NCI-H1048 (cell line): ENCODE data around the gene IFNGR1.
"Not testable (repeated sequence)": the region's sequence is repeated elsewhere in the genome, so short reads cannot be mapped to it uniquely, and the experiment has no call there.

ENCODE experiments used
- DNase-seq: peaks from one replicate; lab custom pipeline; 2025; lab: John Stamatoyannopoulos, UW

The IFNGR1 gene

DNA sequence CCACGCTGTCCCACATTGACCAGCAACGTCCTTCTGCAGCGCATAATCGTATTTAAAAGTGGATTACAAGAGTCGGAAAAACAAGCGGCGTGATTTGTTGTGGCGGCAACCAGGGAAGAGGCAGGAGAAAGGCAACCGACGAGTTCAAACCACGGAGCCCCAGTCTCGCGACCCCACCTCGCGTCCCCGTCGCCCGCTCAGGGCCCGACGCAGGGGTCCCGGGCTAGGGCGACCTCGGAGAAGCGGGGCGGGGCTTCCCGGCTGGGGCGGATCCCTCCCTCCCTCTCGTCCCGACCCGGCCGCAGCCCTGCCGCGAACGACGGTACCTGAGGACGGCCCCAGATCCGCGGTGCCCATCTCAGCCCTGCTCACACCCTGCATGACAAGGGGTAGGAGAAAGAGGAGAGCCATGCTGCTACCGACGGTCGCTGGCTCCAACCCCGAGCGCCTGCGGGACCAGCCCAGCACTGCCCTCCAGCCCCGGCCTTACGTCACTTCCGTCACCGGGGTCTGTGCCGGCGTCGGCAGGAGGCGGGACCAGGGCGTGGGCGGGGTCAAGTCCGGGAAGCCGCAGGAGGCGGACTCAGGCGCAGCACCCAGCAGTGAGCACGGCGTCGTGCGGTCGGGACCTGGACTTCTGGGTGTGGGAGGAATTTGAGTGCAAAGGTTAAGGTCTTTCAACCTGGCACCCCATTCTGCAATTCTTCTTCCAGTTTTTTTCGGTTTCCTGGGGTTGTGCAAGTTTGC lies at the start of gene IFNGR1:
Gene IFNGR1, minus strand, starts transcription at position 469 of the 747 bp plus-strand sequence. Its CDS starts 58 bp downstream, at position 411.
- DNase-seq, result peak; percentile 85

DNA sequence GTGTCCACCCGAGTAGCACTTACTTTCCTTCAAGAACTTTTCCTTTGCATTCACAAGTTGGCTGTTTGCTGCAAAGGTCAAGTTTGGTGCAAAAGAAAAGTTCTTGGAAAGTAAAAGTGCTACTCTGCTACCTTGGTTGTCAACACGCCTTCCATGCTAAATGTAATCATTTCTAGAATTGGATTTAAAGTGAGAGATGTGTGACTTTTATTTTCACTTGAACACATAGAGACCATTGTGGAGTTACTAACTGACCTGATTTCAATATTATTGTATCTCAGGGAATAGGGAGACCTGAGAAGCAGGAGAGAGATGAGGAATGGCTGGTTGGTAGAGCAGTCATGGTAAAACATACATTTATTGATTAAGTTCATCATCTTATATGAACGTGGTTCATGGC lies 49.7 kb upstream of the IFNGR1 start:
- no peak for DNase-seq

DNA sequence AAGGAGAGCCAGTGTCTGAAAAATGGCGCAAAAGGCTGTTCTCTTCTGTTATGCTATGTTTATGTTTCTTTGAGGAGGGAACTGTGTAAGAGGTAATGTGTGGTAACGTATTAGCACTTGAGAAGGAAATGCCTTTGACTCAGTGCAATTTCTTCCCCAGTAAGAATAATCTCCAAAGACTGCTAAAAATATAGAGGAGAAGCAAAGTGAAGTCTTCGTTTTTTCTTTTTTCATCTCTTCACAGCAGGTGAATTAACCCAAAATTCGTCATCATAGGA lies 47.1 kb upstream of the IFNGR1 start:
- no peak for DNase-seq

DNA sequence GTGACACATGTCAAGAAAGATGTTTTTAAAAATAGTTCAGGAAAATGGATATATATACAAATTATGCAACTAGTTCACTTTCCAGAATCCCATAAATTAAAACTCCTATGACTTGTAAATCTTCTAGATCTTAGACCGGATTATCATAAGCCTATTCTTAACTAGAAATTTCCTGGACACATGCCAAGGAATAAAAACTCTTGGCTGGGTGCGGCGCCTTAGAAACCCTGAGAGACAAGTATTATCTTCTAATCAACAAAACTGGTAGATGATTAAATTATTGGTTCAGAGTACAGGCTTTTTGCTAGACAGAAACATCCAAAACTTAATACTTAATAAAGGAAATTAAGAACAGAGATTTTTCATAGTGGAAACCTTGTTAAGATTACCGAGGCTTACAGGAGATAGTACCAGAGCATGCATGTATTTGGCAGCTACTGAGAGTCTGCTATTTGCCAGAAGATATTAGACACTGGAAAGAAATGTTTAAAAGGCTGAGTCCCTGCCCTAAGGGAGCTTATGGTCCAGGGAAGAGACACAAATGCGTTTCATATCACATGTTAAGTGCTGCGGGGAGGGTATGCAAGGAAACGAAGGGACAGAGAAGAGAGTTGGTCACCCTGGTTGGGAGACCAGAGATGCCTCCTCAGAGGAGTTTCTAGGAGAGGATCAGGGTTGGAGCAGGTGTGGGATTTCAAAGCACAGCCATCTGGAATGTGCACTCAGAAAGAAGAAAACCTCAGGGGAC lies 46.5 kb upstream of the IFNGR1 start:
- no peak for DNase-seq

DNA sequence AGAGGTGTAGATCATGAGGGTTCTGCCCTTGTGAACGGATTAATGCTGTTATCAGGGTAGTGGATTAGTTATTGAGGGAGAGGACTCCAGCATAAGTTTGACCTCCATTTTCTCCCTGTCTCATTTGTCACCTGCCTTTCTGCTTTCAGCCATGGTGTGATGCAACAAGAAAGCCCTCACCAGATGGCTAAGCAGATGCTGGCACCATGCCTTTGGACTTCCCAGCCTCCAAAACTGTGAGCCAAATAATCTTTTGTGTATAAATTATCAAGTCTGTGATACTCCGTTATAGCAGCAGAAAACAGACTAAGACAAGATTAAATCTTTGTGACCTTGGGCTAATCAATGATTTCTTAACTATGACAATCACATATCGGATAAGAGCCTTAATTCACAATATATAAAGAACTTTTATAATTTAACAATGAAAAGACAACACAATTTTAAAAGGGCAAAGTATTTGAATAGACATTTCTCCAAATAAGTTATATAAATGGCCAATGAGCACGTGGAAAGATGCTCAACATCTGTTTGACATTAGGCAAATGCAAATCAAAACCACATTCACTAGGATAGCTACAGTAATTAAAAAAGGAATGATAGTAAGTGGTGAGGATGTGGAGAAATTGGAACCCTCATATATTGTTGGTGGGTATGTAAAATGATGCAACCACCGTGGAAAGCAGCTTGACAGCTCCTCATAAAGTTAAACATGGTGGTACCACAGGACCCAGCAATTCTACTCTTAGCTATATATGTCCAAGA lies 45.3 kb upstream of the IFNGR1 start:
- no peak for DNase-seq

DNA sequence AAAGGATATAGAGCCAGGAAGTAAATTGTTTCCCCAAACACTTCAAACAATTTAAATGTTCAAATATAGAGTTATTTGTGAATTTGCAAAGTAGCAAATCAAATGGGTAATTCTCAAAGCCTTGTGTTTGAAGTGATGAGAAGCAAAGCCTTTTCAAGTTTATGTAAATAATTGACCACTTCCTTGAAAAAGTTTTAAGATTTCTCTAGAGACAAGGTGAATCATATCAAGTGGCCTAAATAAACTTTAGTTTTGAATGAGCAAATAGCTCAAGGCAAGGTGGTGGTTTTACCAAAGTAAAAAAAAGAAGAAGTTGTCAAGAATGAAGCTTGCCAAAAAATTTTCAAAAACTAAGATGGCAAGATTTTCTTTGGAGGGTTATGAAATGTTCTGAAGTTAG lies 42.6 kb upstream of the IFNGR1 start:
- no peak for DNase-seq

DNA sequence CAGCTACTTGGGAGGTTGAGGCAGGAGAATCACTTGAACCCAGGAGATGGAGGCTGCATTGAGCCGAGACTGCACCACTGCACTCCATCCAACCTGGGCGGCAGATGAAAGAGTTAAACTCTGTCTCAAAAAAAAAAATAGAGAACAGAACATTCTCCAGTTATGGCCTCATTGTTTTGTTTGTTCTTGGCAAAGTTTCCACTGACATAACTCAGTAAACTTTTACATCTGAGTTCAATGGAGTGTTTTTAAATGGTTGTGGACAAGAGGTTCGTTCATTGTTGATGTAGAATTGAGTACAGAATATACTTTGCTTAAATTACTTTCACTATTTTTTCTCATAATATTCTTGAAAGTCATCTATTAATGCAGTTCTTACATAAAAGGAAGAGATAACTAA lies 42.2 kb upstream of the IFNGR1 start:
- DNase-seq, result no peak

DNA sequence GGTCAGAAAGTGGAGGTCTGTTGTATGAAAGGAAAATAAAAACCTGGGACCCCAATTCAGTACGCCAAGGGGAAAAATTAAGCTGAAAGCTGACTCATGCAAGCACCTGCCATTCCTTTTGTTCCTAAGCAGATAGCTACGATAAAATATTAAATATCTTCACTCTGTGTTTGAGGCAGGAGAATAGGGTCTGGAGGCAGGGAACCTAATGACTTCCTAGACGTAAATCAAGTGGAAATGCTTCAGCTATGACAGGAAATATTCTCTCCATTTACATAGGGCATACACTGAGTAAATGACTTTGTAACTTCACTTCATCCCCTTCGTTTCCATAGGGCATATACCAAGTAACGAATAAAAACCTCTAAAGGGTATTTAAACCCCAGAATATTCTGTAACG lies 41.0 kb upstream of the IFNGR1 start:
- DNase-seq, result no peak

DNA sequence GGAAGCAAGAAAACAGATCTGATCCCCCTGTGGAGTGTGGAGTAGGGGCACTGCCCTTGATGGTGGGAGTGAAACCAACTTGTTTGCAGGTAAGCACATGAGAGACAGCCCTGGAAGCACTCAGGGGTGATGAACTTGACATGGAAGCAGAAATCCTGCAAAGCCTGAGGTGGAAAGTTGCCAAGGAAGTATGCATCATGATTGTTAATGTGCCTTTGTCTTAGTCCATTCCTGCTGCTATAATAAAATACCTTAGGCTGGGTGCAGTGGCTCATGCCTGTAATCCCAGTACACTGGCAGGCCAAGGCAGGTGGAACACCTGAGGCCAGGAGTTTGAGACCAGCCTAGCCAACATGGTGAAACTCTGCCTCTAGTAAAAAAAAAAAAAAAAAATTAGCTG lies 40.2 kb upstream of the IFNGR1 start:
- no peak for DNase-seq

DNA sequence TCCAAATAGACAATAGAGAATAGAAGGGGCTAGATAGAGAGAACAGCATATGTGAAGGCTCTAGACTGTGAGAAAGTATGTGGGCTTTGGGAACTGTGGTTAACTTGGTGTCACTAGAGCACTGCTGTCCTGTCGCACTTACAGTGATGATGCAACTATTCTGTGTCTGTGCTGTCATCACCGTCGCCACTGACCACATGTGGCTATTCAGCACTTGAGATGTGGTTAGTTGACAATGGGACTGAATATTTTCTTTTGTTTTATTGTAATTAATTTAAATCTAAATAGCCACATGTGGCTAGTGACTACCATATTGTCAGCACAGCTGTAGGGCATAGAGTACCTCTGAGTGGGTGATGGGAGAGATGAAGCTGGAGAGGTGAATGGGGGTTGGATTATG lies 39.0 kb upstream of the IFNGR1 start:
- DNase-seq, result no peak

DNA sequence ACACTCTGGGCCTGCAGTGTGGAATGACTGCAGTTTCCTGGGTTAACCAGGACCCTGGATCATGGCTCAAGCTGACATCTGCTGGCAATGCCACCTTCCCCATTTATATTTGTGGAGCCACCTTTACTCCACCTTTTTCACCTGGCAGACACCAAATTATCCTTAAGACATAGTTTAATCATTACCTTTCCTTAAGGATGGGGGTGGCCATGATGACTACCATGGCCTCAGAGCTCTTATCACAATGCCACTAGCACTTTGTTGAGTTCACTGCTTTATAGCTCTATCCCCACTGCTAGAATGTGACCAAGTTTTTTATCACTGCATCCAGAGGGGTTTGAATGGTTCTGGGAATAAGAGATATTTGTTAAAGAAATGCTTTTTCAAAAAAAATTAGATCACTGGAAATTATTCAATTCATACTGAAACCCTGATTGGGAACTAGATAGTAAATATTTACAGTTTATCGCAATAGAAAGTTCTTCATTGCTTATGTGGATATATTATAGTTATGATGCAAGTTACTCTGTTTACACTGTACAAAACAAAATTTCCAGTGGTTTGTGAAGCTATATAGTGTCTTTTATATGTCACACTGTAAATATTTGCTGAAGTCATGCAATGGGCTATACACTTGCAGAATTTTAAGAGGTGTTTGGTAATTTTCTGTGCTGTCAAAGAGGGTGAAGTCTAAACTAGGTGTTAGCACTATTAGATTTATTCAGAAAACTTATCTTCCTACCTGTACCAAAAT lies 37.3 kb upstream of the IFNGR1 start:
- no peak for DNase-seq

DNA sequence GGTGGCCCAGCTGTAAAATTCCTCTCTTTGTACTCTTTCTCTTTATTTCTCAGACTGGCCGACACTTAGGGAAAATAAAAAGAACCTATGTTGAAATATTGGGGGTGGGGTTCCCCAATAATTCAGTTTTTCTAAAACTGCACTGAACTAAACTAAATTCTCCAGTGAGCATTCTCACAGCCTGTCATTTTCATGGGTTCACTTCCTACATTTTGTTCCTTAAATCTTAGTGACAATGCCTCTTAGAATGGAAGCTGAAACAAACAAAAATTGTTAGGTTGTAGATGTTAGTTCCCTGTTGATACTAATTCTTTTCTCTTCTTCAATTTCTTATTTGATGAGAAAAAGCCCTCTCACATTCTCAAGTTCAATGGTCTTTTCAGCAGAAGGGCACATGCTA lies 35.8 kb upstream of the IFNGR1 start:
- DNase-seq, result no peak

DNA sequence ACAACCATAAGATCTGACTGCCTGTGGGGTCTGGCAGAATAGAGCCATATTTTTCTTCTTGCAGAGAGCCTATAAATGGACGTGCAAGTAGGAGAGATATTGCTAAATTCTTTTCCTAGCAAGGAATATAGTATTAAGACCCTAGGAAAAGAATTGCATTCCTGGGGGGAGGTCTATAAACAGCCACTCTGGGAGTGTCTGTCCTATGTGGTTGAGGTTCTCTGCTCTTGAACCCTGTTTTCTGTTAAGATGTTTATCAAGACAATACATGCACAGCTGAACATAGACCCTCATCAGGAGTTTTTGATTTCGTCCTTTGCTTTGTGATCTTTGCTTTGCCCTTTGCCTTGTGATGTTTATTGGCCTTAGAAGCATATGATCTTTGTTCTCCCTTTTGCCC lies 35.2 kb upstream of the IFNGR1 start:
- not testable (repeated sequence) for DNase-seq

DNA sequence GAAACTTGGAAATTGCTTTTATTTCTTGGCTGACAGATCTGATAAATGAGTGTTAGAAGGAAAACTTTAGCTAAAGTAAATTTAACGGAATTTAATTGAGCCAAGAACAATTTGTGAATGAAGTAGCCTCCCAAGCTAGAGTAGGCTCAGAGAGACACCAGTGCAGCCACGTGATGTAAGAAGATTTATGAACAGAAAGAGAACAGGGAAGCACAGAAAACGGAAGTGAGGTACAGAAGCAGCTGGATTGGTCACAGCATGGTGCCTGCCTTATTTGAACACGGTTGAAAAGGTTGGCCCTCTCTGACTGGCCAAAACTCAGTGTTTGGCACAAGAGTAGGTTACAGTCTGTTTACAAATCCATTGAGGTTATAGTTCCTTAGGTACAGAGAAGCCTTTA lies 29.5 kb upstream of the IFNGR1 start:
- DNase-seq, result no peak

DNA sequence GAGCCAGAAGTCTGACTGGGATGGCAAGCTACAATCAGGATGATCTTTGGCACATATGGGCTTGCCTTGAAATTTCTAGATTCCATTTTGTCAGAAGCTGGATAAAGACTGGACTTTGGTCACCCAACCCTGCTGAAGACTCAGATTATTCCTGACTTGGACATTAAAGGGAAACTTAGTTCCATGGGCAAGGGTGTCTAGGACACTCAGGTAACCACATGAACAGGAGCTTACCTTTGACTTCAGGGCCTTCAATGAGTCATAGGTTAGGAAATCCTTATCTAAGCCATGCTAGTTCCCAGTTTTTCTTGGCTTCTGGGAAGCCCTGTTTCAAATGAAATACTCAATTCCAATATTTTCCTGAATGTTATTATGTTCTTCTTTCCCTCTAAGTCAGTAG lies 28.5 kb upstream of the IFNGR1 start:
- DNase-seq, result no peak

DNA sequence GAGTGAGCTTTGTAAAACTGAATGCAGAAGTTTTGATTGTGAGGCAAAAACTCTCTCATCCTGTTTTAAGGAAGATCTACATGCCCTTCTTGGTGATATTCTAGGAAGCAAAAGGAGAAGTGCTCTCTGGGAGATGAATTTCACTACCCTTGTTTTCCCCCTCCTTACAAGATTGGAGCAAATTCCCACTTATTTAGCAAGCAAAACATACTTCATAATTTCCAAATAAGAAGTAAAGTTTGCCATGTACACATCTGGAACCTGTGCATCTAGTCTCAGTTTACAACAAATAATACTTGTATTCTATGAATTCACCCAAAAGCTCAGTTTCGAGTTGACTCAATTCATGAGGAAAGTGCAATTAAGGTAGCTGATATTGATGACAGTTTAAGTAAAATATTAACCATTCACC lies 27.6 kb upstream of the IFNGR1 start:
- DNase-seq, result no peak

DNA sequence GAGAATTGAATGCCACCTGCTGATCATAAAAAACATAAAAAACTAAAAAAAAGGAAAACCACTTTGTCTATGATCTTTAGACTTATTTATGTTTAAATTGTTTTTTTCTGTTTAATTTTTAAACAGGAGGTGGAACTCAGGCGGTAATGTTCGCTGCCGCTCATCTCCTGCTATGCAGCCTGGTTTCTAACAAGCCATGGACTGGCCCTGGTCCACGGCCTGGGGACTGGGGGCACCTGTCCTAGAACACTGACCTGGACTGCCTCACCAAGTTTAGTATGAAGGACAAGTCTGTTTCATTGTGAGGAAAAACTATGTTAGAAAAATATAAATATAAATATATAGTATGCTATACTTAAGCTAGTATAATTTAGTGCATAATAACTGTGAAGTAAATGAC lies 27.0 kb upstream of the IFNGR1 start:
- DNase-seq, result no peak

DNA sequence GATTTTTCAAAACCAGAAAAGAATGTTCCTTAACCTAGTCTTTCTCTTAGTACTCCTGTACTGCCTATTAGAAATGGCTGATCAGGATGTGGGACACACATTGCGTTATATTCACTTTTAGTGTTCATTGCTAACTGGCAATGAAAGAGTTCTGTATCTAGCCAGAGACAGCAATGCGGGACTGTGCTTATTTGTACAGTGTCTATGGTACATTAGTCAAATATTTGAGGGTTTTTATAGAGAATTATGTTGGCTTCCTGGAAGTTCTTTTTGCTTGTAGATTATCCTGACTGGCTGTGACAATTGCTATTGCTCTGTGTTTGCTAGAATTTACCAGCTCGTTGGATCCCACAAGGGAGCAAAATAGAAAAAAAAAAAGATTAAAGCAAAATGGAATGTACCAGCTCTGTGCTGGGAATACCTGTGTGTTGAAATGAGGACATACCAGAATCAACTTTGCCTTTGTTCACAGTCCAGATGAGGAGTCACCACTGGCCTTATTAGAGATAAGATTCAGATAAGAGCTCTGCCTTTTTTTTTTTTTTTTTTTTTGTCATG lies 22.4 kb upstream of the IFNGR1 start:
- no peak for DNase-seq

DNA sequence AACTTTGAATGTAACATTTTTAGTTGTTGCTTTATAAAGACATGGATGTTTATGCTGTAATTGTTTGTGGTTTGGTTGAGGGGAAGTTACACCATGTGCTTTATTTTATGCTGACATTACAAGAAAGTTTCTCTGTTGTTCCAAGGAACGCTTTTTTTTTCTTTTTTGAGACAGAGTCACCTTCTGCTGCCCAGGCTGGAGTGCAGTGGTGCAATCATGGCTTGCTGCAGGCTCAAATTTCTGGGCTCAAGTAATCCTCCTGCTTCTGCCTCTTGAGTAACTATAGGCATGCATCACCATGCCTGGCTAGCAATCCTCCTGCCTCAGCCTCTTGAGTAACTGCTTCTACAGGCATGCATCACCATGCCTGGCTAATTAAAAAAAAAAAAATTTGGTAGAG lies 21.0 kb upstream of the IFNGR1 start:
- no peak for DNase-seq

DNA sequence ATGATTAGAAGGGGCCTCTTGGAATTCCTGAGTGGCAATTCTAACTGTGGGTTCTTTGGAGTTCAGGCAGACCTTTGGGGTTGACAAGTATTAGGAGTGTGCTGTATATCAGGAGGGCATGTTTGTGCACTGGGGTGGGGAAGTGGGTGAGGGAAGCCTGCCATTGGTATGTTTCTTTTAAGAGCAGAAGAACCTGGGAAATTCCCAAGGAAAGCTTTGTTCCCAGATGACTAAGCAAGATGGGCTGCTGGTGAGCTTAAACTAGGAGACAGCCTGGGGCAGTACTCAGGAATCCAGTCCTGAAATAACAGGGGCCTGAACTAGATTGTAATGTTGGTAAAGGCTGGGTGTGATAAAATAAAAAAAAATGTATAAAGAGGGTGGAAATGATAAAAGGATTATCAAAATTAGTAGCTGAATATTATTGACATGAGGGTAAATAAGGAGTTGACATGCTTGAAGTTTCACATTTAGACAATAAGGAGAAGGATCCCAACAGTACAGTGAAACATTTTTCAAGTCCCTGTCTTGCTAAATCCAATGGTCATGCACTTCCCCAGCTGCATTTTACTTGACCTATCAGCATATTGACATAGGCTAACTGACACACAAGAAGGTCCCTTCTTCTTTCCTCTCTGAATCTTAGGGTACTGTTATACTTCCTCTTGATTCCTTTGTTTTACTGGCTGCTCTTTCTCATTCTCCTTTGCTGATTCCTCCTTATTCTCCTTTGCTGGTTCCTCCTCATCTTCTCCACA lies 18.4 kb upstream of the IFNGR1 start:
- DNase-seq, result no peak

DNA sequence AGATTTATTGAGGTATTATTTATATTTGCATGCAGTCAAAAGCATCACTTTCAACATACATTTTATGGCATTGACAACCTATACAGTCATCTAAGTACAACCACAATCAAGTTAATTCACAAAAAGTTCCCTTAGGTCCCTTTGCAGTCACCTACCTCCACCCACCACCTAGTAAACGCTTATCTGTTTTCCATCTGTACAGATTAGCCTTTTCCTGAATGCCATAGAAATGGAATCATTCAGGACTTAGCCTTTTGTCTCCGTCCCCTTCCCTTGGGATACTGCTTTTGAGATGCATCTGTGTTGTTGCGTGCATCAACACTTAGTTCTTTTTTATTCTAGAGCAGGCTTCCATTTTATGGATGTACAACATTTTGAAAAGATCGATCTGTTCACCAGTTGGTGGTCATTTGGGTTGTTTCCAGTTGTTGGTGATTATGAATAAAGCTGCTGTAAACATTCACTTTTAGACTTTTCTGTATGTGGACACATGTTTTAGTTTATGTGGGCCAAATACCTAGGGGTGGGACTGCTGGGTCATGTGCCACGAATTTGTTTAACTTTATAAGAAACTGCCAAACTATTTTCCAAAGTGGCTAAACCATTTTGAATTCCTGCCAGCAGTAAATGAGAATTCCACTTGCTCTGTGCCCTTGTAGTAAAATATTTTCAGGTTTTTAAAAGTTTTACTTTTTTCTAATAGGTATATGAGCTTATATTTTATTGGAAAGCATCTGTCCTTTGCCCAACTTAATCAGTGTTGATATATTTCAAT lies 17.6 kb upstream of the IFNGR1 start:
- no peak for DNase-seq
